Astrocyte (in vitro differentiated cells and primary cell): ENCODE data around the gene KLRK1. TPM values are rescaled to one million over a fixed set of nuclear protein-coding genes. Genes with fewer than 3 reads are reported as not detected.
"Not testable (repeated sequence)": the region's sequence is repeated elsewhere in the genome, so short reads cannot be mapped to it uniquely, and the experiment has no call there.

ENCODE experiments used
- DNase-seq: peaks from one replicate; pipeline ENCODE4 v3.0.0-alpha.2; 2010; ENCODE audit warnings: low read depth
- FAIRE-seq: peaks from 2 replicates; lab custom pipeline; 2011; peaks lifted over from hg19 to GRCh38; lab: Jason Lieb, UNC
- H2AFZ ChIP-seq: 2 replicates; pipeline ENCODE4 v1.6.0; 2012; ENCODE audit warnings: low read depth, low read length, inconsistent platforms
- H3K27ac ChIP-seq: 2 replicates; pipeline ENCODE4 v1.5.1; 2011; ENCODE audit warnings: low read depth, low read length, inconsistent platforms
- H3K27me3 ChIP-seq: 2 replicates; pipeline ENCODE4 v1.6.0; 2011; ENCODE audit warnings: low read length, inconsistent platforms; ENCODE audit not compliant: insufficient read depth
- H3K36me3 ChIP-seq: 2 replicates; pipeline ENCODE4 v1.5.1; 2011; ENCODE audit warnings: low read length, inconsistent platforms; ENCODE audit not compliant: insufficient read depth
- H3K4me1 ChIP-seq: 2 replicates; pipeline ENCODE4 v1.5.1; 2011; ENCODE audit warnings: low read length, inconsistent platforms; ENCODE audit not compliant: insufficient read depth
- H3K4me2 ChIP-seq: 2 replicates; pipeline ENCODE4 v1.6.0; 2012; ENCODE audit warnings: low read length, inconsistent platforms
- H3K4me3 ChIP-seq: 2 replicates; pipeline ENCODE4 v1.5.1; 2011; ENCODE audit warnings: low read depth, mild to moderate bottlenecking, low read length, inconsistent platforms; ENCODE audit not compliant: insufficient read depth
- H3K79me2 ChIP-seq: 2 replicates; pipeline ENCODE4 v1.6.0; 2012; ENCODE audit warnings: mild to moderate bottlenecking, low read length, inconsistent platforms; ENCODE audit not compliant: insufficient read depth
- H3K9ac ChIP-seq: 2 replicates; pipeline ENCODE4 v1.6.0; 2012; ENCODE audit warnings: mild to moderate bottlenecking, low read length, inconsistent platforms
- H3K9me3 ChIP-seq: 2 replicates; pipeline ENCODE4 v1.5.1; 2012; ENCODE audit warnings: low read depth, mild to moderate bottlenecking, low read length, inconsistent platforms; ENCODE audit not compliant: insufficient read depth
- H4K20me1 ChIP-seq: 2 replicates; pipeline ENCODE4 v1.6.0; 2012; ENCODE audit warnings: low read length, inconsistent platforms; ENCODE audit not compliant: insufficient read depth
- H3K27ac Mint-ChIP-seq: one replicate; pipeline ENCODE4 v1.8.0; 2021; ENCODE audit warnings: mild to moderate bottlenecking, mixed read lengths; ENCODE audit not compliant: unreplicated experiment
- H3K27me3 Mint-ChIP-seq: one replicate; pipeline ENCODE4 v1.8.0; 2021; ENCODE audit warnings: low read depth, mixed read lengths; ENCODE audit not compliant: unreplicated experiment
- H3K36me3 Mint-ChIP-seq: one replicate; pipeline ENCODE4 v1.8.0; 2021; ENCODE audit warnings: low read depth, mixed read lengths; ENCODE audit not compliant: unreplicated experiment
- H3K4me1 Mint-ChIP-seq: one replicate; pipeline ENCODE4 v1.8.0; 2021; ENCODE audit warnings: low read depth, mixed read lengths; ENCODE audit not compliant: unreplicated experiment
- H3K4me3 Mint-ChIP-seq: one replicate; pipeline ENCODE4 v1.8.0; 2021; ENCODE audit warnings: mild to moderate bottlenecking, moderate library complexity, mixed read lengths; ENCODE audit not compliant: unreplicated experiment
- H3K9me3 Mint-ChIP-seq: one replicate; pipeline ENCODE4 v1.8.0; 2021; ENCODE audit warnings: mild to moderate bottlenecking, mixed read lengths; ENCODE audit not compliant: unreplicated experiment
- CTCF ChIP-seq: IDR thresholded peaks from 2 replicates; pipeline ENCODE4 v1.5.1; 2011; ENCODE audit warnings: low read depth, mild to moderate bottlenecking, inconsistent platforms, low read length, moderate library complexity; ENCODE audit not compliant: insufficient read depth
- EZH2 ChIP-seq: IDR thresholded peaks from 2 replicates; pipeline ENCODE4 v1.6.1; 2012; ENCODE audit warnings: mild to moderate bottlenecking, low read length, inconsistent platforms; ENCODE audit not compliant: insufficient read depth
- total RNA-seq: library from RNA; stranded (reverse); gene quantifications from 2 replicates; pipeline ENCODE4 v1.2.1, GENCODE V29; 2021

The KLRK1 gene
- total RNA-seq, 1 donor from 2014 or later, result 0.73 TPM

- FAIRE-seq (no peak), DNase-seq (no peak)
- H3K27me3 Mint-ChIP-seq, result no peaks in the 10 kb centered on the region
- no peak overlapping the region for H3K9ac ChIP-seq
- H3K4me1 ChIP-seq, result peaks cover 5% of the 10 kb centered on the region
- H4K20me1 ChIP-seq, result no peaks in the 10 kb centered on the region
- H3K36me3 Mint-ChIP-seq, result no peaks in the 10 kb centered on the region
- no peak overlapping the region for H3K27ac ChIP-seq
- peaks cover 16% of the 10 kb centered on the region for H3K4me1 Mint-ChIP-seq
- no peaks in the 10 kb centered on the region for H3K27me3 ChIP-seq
- TF ChIP-seq EZH2, result no peak
- no peak for TF ChIP-seq CTCF
- no peak overlapping the region for H3K4me3 Mint-ChIP-seq
- H3K9me3 Mint-ChIP-seq, result no peaks in the 10 kb centered on the region
- H3K4me2 ChIP-seq, result no peak overlapping the region
- H3K36me3 ChIP-seq, result no peaks in the 10 kb centered on the region
- no peak overlapping the region for H3K4me3 ChIP-seq
- no peaks in the 10 kb centered on the region for H3K9me3 ChIP-seq
- no peak overlapping the region for H2AFZ ChIP-seq
- no peaks in the 10 kb centered on the region for H3K79me2 ChIP-seq
- no peak overlapping the region for H3K27ac Mint-ChIP-seq
Measured at GRCh38 chr12:10388624-10389413, 1.0 kb downstream of the KLRK1 start.

GRCh38 chr12:10387498-10387897, 2.3 kb downstream of the KLRK1 start:
- not testable (repeated sequence) for H3K27me3 ChIP-seq, DNase-seq, H3K36me3 Mint-ChIP-seq, H3K9ac ChIP-seq, H3K27ac Mint-ChIP-seq, H3K36me3 ChIP-seq, FAIRE-seq, H3K4me3 Mint-ChIP-seq, H3K79me2 ChIP-seq, H3K27me3 Mint-ChIP-seq, H3K27ac ChIP-seq, H2AFZ ChIP-seq, H3K9me3 Mint-ChIP-seq, H3K4me2 ChIP-seq, H4K20me1 ChIP-seq, H3K4me1 ChIP-seq, H3K9me3 ChIP-seq, H3K4me3 ChIP-seq
- H3K4me1 Mint-ChIP-seq, result peaks cover 14% of the 10 kb centered on the region

- Histone ChIP-seq H3K9ac (no peak overlapping the region), H3K4me2 (no peak overlapping the region), H3K4me1 (peaks cover under 1% of the 10 kb centered on the region), H3K27me3 (no peaks in the 10 kb centered on the region), H2AFZ (no peak overlapping the region), H4K20me1 (no peaks in the 10 kb centered on the region), H3K4me3 (no peak overlapping the region), H3K36me3 (no peaks in the 10 kb centered on the region), H3K79me2 (no peaks in the 10 kb centered on the region), H3K27ac (no peak overlapping the region), H3K9me3 (no peaks in the 10 kb centered on the region)
- Mint-ChIP-seq H3K9me3 (no peaks in the 10 kb centered on the region), H3K27me3 (no peaks in the 10 kb centered on the region), H3K27ac (no peak overlapping the region), H3K4me3 (no peak overlapping the region), H3K36me3 (no peaks in the 10 kb centered on the region), H3K4me1 (peaks cover 8% of the 10 kb centered on the region)
- no peak for FAIRE-seq
- TF ChIP-seq CTCF, result no peak
- TF ChIP-seq EZH2, result no peak
- no peak for DNase-seq
Measured at GRCh38 chr12:10386857-10387256, 3.0 kb downstream of the KLRK1 start.
